Measurements from ENCODE around the gene KCNIP4. TPM values are rescaled to one million over a fixed set of nuclear protein-coding genes. Genes with fewer than 3 reads are reported as not detected.

Gene KCNIP4
- total RNA-seq, 6 experiments from 2014 or later, result not detected

DNA sequence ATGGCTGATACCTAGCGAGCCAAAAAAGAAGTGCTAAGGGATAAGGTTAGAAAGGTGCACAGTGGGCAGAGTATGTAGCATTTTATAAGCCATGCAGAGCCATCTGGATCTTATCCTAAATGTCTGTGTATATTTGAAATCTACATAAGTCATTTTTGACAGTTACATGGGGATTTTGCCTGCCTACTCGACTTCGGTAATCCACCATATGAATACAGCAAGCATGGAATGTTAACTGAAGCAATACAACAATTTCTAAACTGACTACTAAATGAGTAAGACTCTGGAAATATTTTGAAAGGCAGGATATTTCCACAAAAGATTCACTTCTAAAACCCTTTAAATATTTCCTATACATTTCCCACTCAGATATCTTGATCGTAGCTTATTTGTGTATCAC is 122.5 kb downstream of the KCNIP4 start:
- H3K27me3 ChIP-seq, result no peaks in the 10 kb centered on the region
- no peak overlapping the region for H3K27ac ChIP-seq
- no peaks in the 10 kb centered on the region for H3K36me3 ChIP-seq
- TF ChIP-seq POLR2A (IDR thresholded peaks at IDR 0.05) (no peak), CTCF (IDR thresholded peaks at IDR 0.05) (no peak)
- H3K4me3 ChIP-seq, result no peak overlapping the region
- ATAC-seq, result no peak
- H3K9me3 ChIP-seq, result no peaks in the 10 kb centered on the region
- intact Hi-C loops (cut with DNase I), result no loop called here
- DNase-seq, result no peak
- H3K4me1 ChIP-seq, result no peaks in the 10 kb centered on the region
- WGBS (ENCODE audit: insufficient coverage, low coverage, low lambda C conversion rate, missing lambda C conversion rate), result 66% methylated on average over 4 of the region's 4 CpGs

DNA sequence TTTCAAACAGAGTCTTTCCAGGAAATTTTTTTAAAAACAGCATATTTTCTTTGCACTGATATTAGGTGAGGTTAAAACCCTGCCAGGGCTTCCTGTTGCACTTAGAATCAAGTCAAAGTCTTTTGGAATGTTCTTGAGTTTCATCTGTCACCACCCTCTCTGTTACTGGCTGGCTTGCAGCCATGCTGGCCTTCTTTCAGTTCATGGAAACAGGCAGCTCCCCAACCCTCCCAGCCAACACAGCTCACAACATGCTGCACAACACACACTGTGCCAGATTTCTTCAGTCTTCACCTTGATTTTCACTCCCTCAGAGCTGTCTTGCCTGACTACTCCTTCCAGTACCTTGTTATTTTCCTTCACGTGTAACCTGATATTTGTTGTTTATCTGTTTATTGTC is 129.5 kb downstream of the KCNIP4 start:
- H3K27ac ChIP-seq, result no peak overlapping the region
- intact Hi-C loops (cut with DNase I), result no loop called here
- 44% methylated on average over 1 of the region's 1 CpG for WGBS (ENCODE audit: insufficient coverage, low coverage, low lambda C conversion rate, missing lambda C conversion rate)
- no peaks in the 10 kb centered on the region for H3K9me3 ChIP-seq
- DNase-seq (no peak), ATAC-seq (no peak)
- no peak overlapping the region for H3K4me3 ChIP-seq
- no peaks in the 10 kb centered on the region for H3K36me3 ChIP-seq
- TF ChIP-seq POLR2A (IDR thresholded peaks at IDR 0.05) (no peak), CTCF (IDR thresholded peaks at IDR 0.05) (no peak)
- H3K27me3 ChIP-seq, result no peaks in the 10 kb centered on the region
- H3K4me1 ChIP-seq, result no peaks in the 10 kb centered on the region

DNA sequence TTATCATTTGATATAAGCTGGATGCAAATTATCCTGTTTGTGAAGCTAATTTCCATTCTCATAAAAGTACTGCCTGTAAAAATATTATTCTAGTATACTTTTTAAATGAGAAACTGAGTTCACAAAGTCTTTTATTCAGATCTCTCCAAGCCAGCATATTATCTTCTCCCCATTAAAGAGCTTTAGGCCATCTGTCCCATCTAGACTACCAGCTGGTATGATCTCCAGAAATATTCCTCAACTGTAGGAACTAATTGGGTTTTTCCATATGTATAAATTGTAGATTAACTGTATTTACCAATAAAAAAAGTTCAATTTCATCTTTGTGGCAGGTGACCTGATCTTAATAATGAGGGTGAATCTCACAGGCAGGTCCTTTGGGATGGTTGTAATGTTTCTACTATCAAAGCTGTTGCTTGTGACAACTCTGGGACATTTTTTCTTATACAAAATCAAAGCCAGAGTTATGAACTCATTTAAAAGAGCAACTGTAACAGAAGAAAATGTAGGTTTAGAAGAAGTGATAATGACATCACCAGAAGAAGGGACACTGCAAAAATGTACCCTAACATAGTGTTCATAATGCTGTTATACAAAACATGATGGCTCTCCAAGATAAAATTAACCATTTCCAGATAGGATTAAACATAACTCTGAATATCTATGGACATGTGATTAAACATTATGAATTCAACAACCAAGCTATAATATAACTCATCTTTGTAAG is 132.8 kb downstream of the KCNIP4 start:
- TF ChIP-seq POLR2A (IDR thresholded peaks at IDR 0.05) (no peak), CTCF (IDR thresholded peaks at IDR 0.05) (no peak)
- Histone ChIP-seq H3K27ac (no peak overlapping the region), H3K9me3 (no peaks in the 10 kb centered on the region), H3K4me3 (no peak overlapping the region), H3K27me3 (no peaks in the 10 kb centered on the region), H3K4me1 (no peaks in the 10 kb centered on the region), H3K36me3 (no peaks in the 10 kb centered on the region)
- DNase-seq (no peak), ATAC-seq (no peak)
- intact Hi-C loops (cut with DNase I), result no loop called here

GRCh38 chr4:21811565-21811964 is 137.0 kb downstream of the KCNIP4 start:
- WGBS (ENCODE audit: insufficient coverage, low coverage, low lambda C conversion rate, missing lambda C conversion rate), result 40% methylated on average over 1 of the region's 1 CpG
- intact Hi-C loops (cut with DNase I), result no loop called here

More at GRCh38 chr4:21811565-21811964, 137.0 kb downstream of the KCNIP4 start:
- Histone ChIP-seq H3K27ac (no peak overlapping the region), H3K4me3 (no peak overlapping the region), H3K9me3 (no peaks in the 10 kb centered on the region), H3K4me1 (no peaks in the 10 kb centered on the region), H3K27me3 (no peaks in the 10 kb centered on the region), H3K36me3 (no peaks in the 10 kb centered on the region)
- ATAC-seq, result no peak
- TF ChIP-seq POLR2A (IDR thresholded peaks at IDR 0.05) (no peak), CTCF (IDR thresholded peaks at IDR 0.05) (no peak)
- DNase-seq, result no peak
